ENCODE measurements around the gene LGI1. TPM values are rescaled to one million over a fixed set of nuclear protein-coding genes. Genes with fewer than 3 reads are reported as not detected.

LGI1 gene
- total and polyA plus RNA-seq, 12 donors, result 0.03 to 0.68 (median 0.42) TPM; not detected in 6

DNA sequence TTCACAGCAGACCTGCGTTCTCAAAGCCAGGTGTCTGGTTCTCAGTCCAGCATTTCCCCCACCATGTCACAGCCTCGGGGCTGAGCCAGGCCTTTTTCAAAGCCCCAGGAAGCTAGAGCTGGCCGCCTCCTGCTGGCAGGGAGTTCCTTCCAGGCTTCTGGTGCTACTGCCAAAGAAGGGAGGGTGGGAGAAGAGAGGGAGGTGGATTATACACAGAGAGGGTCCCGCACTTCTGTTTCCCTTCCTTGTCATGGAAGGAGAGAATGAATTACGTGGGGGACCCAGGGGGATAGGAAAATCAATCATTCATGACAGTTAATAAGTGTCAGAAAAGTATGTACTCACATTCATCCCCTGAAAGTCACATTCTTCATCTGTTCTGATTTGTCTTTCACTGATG is 600 bp upstream of the LGI1 start:
- H3K4me1 ChIP-seq, result peaks cover 0 to 13% (median under 1%) of the 10 kb centered on the region in 9 donors
- TF ChIP-seq, protein P1, sequence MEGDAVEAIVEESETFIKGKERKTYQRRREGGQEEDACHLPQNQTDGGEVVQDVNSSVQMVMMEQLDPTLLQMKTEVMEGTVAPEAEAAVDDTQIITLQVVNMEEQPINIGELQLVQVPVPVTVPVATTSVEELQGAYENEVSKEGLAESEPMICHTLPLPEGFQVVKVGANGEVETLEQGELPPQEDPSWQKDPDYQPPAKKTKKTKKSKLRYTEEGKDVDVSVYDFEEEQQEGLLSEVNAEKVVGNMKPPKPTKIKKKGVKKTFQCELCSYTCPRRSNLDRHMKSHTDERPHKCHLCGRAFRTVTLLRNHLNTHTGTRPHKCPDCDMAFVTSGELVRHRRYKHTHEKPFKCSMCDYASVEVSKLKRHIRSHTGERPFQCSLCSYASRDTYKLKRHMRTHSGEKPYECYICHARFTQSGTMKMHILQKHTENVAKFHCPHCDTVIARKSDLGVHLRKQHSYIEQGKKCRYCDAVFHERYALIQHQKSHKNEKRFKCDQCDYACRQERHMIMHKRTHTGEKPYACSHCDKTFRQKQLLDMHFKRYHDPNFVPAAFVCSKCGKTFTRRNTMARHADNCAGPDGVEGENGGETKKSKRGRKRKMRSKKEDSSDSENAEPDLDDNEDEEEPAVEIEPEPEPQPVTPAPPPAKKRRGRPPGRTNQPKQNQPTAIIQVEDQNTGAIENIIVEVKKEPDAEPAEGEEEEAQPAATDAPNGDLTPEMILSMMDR (IDR thresholded peaks at IDR 0.05), result no peak
- H3K27me3 ChIP-seq, result peaks cover 0 to 58% (median 27%) of the 10 kb centered on the region in 7 donors
- no peaks in the 10 kb centered on the region for H3K9me3 ChIP-seq
- H3K27ac ChIP-seq, result no peak overlapping the region
- intact Hi-C loops (cut with DNase I), result no loop called here
- DNase-seq (no peak), ATAC-seq (peak in 1 of 8 donors; percentile 44)
- H3K4me3 ChIP-seq, result peak overlapping the region in 1 of 10 donors; percentile 28
- 37 to 39% methylated on average over 5 of the region's 5 CpGs for WGBS, 2 donors
- H3K36me3 ChIP-seq, result no peaks in the 10 kb centered on the region

DNA sequence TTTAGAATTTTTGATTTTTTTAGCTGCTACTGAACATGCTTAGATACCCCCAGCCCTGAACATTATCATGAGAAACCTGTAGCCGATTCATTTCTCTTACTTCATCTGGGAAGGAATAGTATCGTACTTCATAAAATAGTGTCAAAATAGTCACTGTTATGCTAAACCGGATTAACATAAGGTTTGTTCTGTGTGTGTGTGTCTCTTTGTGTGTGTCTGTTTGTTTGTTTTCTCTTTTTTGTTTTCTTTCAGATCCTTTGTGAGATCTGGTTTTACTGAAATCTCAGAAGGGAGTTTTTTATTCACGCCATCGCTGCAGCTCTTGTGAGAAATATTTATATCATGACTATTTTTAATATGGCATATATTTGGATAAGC is 761 bp downstream of the LGI1 start:
- peaks cover 0 to 66% (median 27%) of the 10 kb centered on the region in 7 donors for H3K27me3 ChIP-seq
- no peak for DNase-seq
- H3K9me3 ChIP-seq, result no peaks in the 10 kb centered on the region
- peak overlapping the region in 3 of 10 donors; percentile 21 to 32 (median 28) for H3K4me3 ChIP-seq
- intact Hi-C loops (cut with DNase I), result no loop called here
- H3K27ac ChIP-seq, result no peak overlapping the region
- 47 to 50% methylated on average over 5 of the region's 5 CpGs for WGBS, 2 donors
- no peak for ATAC-seq
- TF ChIP-seq, protein P1 (IDR thresholded peaks at IDR 0.05), result no peak
- H3K4me1 ChIP-seq, result peaks cover 0 to 12% (median 0%) of the 10 kb centered on the region in 9 donors
- no peaks in the 10 kb centered on the region for H3K36me3 ChIP-seq

DNA sequence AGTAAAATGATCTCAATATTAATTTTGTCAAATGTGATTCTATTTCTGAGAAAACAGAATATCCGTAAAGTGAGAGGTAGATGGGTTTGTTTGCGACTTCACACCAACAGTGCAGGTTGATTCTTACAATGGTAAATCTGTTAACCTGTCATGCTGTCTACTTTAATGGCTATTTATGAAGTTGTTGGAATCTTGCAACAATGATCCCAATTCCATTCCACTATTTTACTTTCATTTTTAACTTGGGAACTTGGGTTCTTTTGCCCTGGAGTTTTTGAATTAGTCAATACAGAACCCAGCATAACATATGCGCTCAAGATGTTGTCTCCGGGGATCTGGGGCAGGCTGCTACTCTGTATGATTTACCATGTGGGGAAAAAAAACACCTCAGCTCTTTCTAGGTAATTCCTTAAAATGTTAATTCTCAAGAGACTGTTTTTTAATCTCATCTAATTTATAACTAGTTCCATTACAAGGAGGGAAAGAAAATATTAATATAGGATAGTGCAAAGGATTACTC is 1.2 kb downstream of the LGI1 start:
- Histone ChIP-seq H3K36me3 (no peaks in the 10 kb centered on the region), H3K27me3 (peaks cover 0 to 66% (median 27%) of the 10 kb centered on the region in 7 donors), H3K9me3 (no peaks in the 10 kb centered on the region), H3K27ac (no peak overlapping the region), H3K4me3 (no peak overlapping the region), H3K4me1 (peaks cover 0 to 12% (median 0%) of the 10 kb centered on the region in 9 donors)
- DNase-seq (no peak), ATAC-seq (no peak)
- WGBS, 2 donors, result 66 to 75% methylated on average over 4 of the region's 4 CpGs
- intact Hi-C loops (cut with DNase I), result no loop called here
- TF ChIP-seq, protein P1 (IDR thresholded peaks at IDR 0.05), result no peak

DNA sequence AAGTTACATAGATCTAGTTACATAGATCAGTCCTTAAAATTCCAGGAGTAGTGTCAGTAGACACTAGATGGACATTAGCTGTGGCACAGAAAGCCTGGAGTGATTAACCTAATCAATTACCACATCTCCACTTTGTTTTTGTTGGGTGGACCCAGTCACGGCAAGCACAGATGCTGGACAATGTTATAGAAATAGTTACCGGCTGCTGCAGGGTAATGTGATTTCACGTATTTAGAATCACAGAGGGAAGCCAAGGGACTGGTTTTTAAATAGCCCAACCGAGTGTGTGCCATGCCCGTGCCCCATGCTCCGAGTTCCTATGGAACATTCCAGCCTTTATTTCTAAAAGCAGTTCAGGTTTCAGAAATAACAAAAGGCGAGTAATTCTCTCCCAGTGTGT is 2.8 kb downstream of the LGI1 start:
- DNase-seq, result no peak
- ATAC-seq, result peak in 2 of 8 donors; percentile 37 to 51
- Histone ChIP-seq H3K27me3 (peaks cover 0 to 66% (median 27%) of the 10 kb centered on the region in 7 donors), H3K9me3 (no peaks in the 10 kb centered on the region), H3K4me1 (peaks cover 0 to 12% (median 0%) of the 10 kb centered on the region in 9 donors), H3K36me3 (no peaks in the 10 kb centered on the region), H3K4me3 (no peak overlapping the region), H3K27ac (no peak overlapping the region)
- TF ChIP-seq, protein P1 (IDR thresholded peaks at IDR 0.05), result no peak
- 40 to 41% methylated on average over 7 of the region's 7 CpGs for WGBS, 2 donors
- intact Hi-C loops (cut with DNase I), result no loop called here
